PC-9 (cell line): ENCODE results near the gene NHLRC1.

Experiments
- EZH2 ChIP-seq: fragments of 200-600 bp; sonication (generic); IDR thresholded peaks from 2 replicates; pipeline ENCODE4 v1.8.0; 2017; ENCODE audit warnings: antibody characterized with exemption, low read depth
- TF ChIP-seq, protein P1 (sequence below): fragments of 200-600 bp; sonication (generic); conservative IDR thresholded peaks from 2 replicates; pipeline ENCODE4 v1.6.1; 2017; ENCODE audit warnings: mixed run types, antibody characterized with exemption, mild to moderate bottlenecking, moderate library complexity

DNA sequence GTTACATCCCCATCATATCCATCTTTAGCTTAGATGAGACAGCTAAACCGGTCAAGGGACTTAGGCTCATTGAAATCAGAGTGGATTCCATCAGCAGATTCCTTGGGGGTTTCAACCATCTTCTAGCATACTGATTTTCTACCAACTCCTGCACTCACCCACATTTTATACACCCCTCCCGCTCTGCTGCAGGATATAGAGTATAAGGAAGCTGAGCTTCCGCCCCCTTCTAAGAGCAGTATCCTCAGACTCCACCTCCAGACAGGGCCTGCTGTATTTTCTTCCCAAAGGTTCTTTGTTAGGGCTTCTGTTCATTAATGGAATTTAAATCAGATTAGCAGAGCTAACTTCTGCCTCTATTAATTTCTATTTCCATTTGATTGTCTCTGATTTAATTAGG, 9.9 kb upstream of the NHLRC1 start:
- TF ChIP-seq, protein P1, sequence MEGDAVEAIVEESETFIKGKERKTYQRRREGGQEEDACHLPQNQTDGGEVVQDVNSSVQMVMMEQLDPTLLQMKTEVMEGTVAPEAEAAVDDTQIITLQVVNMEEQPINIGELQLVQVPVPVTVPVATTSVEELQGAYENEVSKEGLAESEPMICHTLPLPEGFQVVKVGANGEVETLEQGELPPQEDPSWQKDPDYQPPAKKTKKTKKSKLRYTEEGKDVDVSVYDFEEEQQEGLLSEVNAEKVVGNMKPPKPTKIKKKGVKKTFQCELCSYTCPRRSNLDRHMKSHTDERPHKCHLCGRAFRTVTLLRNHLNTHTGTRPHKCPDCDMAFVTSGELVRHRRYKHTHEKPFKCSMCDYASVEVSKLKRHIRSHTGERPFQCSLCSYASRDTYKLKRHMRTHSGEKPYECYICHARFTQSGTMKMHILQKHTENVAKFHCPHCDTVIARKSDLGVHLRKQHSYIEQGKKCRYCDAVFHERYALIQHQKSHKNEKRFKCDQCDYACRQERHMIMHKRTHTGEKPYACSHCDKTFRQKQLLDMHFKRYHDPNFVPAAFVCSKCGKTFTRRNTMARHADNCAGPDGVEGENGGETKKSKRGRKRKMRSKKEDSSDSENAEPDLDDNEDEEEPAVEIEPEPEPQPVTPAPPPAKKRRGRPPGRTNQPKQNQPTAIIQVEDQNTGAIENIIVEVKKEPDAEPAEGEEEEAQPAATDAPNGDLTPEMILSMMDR, result no peak
- no peak for TF ChIP-seq EZH2
